GM06990 (cell line): ENCODE results near the gene CLSTN1.

ENCODE experiments used
- DNase-seq: peaks from one replicate; pipeline ENCODE4 v3.0.0-alpha.2; 2011; ENCODE audit not compliant: insufficient read length; ENCODE audit errors: extremely low read depth
- H3K27me3 ChIP-seq: replicated peaks from 2 replicates; pipeline ENCODE4 v1.6.0; 2011; ENCODE audit warnings: low read length; ENCODE audit not compliant: control insufficient read depth, insufficient read depth
- H3K36me3 ChIP-seq: 2 replicates; pipeline ENCODE4 v1.5.1; 2011; ENCODE audit warnings: low read length; ENCODE audit not compliant: control insufficient read depth, insufficient read depth
- H3K4me3 ChIP-seq: replicated peaks from 2 replicates; pipeline ENCODE4 v1.5.1; 2011; ENCODE audit warnings: low read depth, mild to moderate bottlenecking, control low read depth, low read length
- TF ChIP-seq, protein P1 (sequence below): IDR thresholded peaks from 2 replicates; pipeline ENCODE4 v1.5.1; 2011; ENCODE audit warnings: low read length, control low read depth, mild to moderate bottlenecking, inconsistent platforms; ENCODE audit not compliant: insufficient read depth, poor library complexity, severe bottlenecking

The CLSTN1 gene

DNA sequence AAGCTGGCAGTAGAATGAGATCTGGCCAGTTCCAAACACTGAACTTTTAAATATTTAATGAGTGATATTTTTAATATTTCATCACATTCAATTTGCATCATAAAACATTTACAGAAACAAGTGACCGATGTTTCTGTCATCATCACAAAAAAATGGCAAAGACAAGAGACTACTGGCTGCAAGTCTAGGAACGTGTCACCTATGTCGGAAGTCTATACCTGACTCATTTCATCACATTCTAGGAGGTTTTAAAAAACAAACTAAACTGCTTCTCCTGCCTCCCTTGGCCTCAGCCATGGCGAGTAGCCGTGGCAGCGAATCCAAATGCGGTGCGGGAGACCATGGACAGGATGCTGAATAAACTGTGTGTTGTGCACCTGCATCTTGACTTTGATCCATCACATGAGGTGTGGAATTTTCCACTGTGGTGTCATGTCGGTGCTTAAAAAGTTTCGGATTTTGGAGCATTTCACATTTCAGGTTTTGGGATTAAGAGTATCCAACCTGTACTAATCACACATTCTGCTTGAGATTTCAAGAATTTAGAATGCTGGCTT, 43.1 kb downstream of the CLSTN1 start:
- TF ChIP-seq, protein P1, sequence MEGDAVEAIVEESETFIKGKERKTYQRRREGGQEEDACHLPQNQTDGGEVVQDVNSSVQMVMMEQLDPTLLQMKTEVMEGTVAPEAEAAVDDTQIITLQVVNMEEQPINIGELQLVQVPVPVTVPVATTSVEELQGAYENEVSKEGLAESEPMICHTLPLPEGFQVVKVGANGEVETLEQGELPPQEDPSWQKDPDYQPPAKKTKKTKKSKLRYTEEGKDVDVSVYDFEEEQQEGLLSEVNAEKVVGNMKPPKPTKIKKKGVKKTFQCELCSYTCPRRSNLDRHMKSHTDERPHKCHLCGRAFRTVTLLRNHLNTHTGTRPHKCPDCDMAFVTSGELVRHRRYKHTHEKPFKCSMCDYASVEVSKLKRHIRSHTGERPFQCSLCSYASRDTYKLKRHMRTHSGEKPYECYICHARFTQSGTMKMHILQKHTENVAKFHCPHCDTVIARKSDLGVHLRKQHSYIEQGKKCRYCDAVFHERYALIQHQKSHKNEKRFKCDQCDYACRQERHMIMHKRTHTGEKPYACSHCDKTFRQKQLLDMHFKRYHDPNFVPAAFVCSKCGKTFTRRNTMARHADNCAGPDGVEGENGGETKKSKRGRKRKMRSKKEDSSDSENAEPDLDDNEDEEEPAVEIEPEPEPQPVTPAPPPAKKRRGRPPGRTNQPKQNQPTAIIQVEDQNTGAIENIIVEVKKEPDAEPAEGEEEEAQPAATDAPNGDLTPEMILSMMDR: no peak
- Histone ChIP-seq H3K27me3 (no peaks in the 10 kb centered on the region), H3K4me3 (no peak overlapping the region), H3K36me3 (no peaks in the 10 kb centered on the region)
- DNase-seq: no peak

DNA sequence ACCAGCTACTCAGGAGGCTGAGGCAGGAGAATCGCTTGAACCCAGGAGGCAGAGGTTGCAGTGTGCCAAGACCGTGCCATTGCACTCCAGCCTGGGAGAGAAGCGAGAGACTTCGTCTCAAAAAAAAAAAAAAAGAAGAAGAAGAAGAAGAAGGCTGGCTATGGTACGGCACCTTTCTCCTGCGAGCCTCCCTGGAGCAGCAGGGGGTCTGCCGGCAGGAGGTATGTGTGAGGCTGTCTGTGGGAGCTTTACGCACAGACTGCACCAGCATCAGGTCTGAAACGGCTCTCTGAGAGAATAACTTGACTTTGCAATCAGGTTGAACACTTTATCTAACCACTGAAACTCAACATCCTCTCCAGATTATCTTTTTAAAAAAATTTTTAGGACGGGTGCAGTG, 44.9 kb downstream of the CLSTN1 start:
- no peaks in the 10 kb centered on the region for H3K27me3 ChIP-seq
- TF ChIP-seq, protein P1: no peak
- no peak for DNase-seq
- H3K4me3 ChIP-seq: no peak overlapping the region
- H3K36me3 ChIP-seq: no peaks in the 10 kb centered on the region

DNA sequence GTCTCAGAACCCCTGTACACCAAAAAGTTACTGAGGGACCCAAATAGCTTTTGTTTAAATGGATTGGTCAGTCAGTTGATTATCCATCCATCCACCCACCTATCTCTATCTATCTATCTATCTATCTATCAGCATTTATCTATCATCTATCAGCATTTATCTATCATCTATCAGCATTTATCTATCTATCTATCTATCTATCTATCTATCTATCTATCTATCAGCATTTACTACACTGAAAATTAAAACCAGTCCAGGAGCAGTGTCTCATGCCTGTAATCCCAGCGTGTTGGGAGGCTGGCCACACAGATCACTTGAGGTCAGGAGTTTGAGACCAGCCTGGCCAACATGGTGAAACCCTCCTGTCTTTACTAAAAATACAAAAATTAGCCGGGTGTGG, 47.1 kb downstream of the CLSTN1 start:
- no peak for DNase-seq
- H3K4me3 ChIP-seq: no peak overlapping the region
- peaks cover 2% of the 10 kb centered on the region for H3K36me3 ChIP-seq
- no peaks in the 10 kb centered on the region for H3K27me3 ChIP-seq
- TF ChIP-seq, protein P1: no peak

DNA sequence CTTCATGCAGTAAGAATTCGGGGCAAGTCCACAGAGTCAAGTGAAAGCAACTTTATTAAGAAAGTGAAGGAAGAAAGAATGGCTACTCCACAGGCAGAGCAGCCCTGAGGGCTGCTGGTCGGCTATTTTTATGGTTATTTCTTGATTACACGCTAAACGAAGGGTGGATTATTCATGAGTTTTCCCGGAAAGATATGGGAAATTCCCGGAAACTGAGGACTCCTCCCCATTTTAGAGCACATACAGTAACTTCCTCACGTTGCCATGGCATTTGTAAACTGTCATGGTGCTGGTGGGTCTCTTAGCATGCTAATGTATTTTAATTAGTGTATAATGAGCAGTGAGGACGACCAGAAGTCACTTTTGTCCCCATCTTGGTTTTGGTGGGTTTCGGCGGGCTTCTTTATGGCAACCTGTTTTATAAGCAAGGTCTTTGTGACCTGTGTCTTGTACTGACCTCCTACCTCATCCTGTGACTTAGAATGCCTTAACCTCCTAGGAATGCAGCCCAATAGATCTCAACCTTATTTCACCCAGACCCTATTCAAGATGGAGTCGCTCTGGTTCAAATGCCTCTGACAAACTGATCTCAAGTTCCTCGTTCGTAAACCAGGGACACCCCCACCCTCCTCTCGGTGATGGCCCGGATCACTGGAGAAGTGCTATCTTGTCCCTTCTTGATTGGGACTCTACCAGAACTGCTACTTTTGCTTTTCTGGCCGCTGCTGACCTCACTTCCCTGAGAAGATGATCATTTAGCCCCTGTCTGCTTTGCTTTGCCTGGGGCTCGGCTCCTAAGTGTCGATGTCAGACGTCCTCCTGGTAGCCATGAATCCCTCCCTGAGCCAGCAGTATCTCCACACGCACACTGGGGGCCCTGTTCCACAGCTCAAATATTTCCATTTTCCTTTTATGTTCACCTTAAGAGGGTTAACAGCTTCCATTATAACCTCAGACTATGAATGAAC, 48.8 kb downstream of the CLSTN1 start:
- Histone ChIP-seq H3K27me3 (no peaks in the 10 kb centered on the region), H3K36me3 (peaks cover 2% of the 10 kb centered on the region), H3K4me3 (no peak overlapping the region)
- TF ChIP-seq, protein P1: no peak
- DNase-seq: no peak

DNA sequence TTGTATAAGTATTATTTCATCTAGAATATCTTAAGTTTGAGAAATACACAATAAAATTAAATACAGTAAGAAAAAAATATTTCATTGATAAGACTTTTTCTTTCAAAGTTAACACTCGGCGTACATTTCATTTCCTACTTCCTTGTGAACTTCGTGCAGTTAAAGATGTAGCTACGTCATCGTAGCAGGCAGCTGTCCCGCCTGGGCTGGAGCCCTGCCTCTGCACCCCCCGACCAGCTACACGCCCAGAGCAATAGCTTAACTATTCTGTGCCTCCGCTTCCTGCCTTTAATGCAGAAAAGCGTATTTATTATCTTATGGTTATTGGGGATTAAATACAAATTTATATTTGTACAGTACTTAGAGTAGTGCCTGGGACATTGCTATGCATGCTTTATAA, 53.5 kb downstream of the CLSTN1 start:
- DNase-seq: no peak
- TF ChIP-seq, protein P1: no peak
- Histone ChIP-seq H3K4me3 (no peak overlapping the region), H3K36me3 (peaks cover 2% of the 10 kb centered on the region), H3K27me3 (no peaks in the 10 kb centered on the region)
